ENCODE results near the gene PTPN14. TPM values are rescaled to one million over a fixed set of nuclear protein-coding genes. Genes with fewer than 3 reads are reported as not detected.

PTPN14 gene
- total and polyA plus RNA-seq, 2 experiments from 2014 or later = 18.7 to 70.2 TPM

GRCh38 chr1:214329470-214330220 is 221.8 kb downstream of the PTPN14 start:
- H2AFZ ChIP-seq = no peak overlapping the region
- ATAC-seq (no peak), DNase-seq (ENCODE audit: low spot score) (peak; percentile 33)
- H3K9me3 Mint-ChIP-seq = no peaks in the 10 kb centered on the region
- no peak overlapping the region for H3K27ac ChIP-seq (ENCODE audit: low read depth)
- H3K4me1 Mint-ChIP-seq = peaks cover 15% of the 10 kb centered on the region; the same call in 2 of the 3 replicates
- H3K9me2 ChIP-seq (ENCODE audit: insufficient read depth) = no peaks in the 10 kb centered on the region
- no peak overlapping the region for H3K4me2 ChIP-seq
- no peak for TF ChIP-seq REST (IDR thresholded peaks at IDR 0.05; ENCODE audit: unreplicated experiment)
- no peak for TF ChIP-seq STAT1 (IDR thresholded peaks at IDR 0.05; ENCODE audit: unreplicated experiment)
- no peak for TF ChIP-seq ZNF462 (CRISPR knock-in tag; IDR thresholded peaks at IDR 0.05)
- no peak for TF ChIP-seq CTCF (conservative IDR thresholded peaks at IDR 0.05; ENCODE audit: low read depth in 2 of 2)
- no peak for TF ChIP-seq POLR2AphosphoS5 (IDR thresholded peaks at IDR 0.05; ENCODE audit: low read depth)
- TF ChIP-seq ZNF331 (CRISPR knock-in tag; IDR thresholded peaks at IDR 0.05; ENCODE audit: low read depth) = no peak
- no peak for TF ChIP-seq JUNB (IDR thresholded peaks at IDR 0.05; ENCODE audit: unreplicated experiment)
- TF ChIP-seq ZNF114 (CRISPR knock-in tag; IDR thresholded peaks at IDR 0.05) = no peak
- no peak for TF ChIP-seq CREB1 (CRISPR knock-in tag; IDR thresholded peaks at IDR 0.05; ENCODE audit: low read depth)
- no peak for TF ChIP-seq NANOG (IDR thresholded peaks at IDR 0.05; ENCODE audit: borderline replicate concordance)
- no peak for TF ChIP-seq EZH2 (IDR thresholded peaks at IDR 0.05; ENCODE audit: low read depth, unreplicated experiment)
- TF ChIP-seq EZH2phosphoT487 (IDR thresholded peaks at IDR 0.05; ENCODE audit: unreplicated experiment) = no peak
- H4K20me1 ChIP-seq (replicated peaks; ENCODE audit: insufficient read depth) = no peaks in the 10 kb centered on the region
- no peaks in the 10 kb centered on the region for H3K27me3 ChIP-seq (ENCODE audit: insufficient read depth)
- H3F3A ChIP-seq (replicated peaks; ENCODE audit: low read depth) = no peaks in the 10 kb centered on the region; the same call in 1 of the 2 replicates
- no peak overlapping the region for H3K27ac Mint-ChIP-seq
- H3K79me2 ChIP-seq (replicated peaks; ENCODE audit: insufficient read depth) = no peaks in the 10 kb centered on the region
- peaks cover 19% of the 10 kb centered on the region for H3K27me3 Mint-ChIP-seq (ENCODE audit: insufficient read depth, low read depth, poor library complexity)
- H3K4me1 ChIP-seq (ENCODE audit: insufficient read depth) = peaks cover 3% of the 10 kb centered on the region; the same call in 1 of the 2 replicates
- no peak overlapping the region for H3K4me3 ChIP-seq
- no peak overlapping the region for H3K4me3 Mint-ChIP-seq
- H3K36me3 Mint-ChIP-seq (ENCODE audit: low read depth) = no peaks in the 10 kb centered on the region
- H3K36me3 ChIP-seq (ENCODE audit: insufficient read depth) = no peaks in the 10 kb centered on the region

Measured in GM23338 (cell line).